Activated CD8-positive, alpha-beta T cell treated with anti-CD3 and anti-CD28 coated beads for 36 hours (primary cell): ENCODE results near the gene TAS2R38. TPM values are rescaled to one million over a fixed set of nuclear protein-coding genes. Genes with fewer than 3 reads are reported as not detected.

Experiments
- ATAC-seq: fragments of 200-7000 bp; cut with Tn5 transposase; one replicate; pipeline ENCODE4 v1.10.0; 2021; ENCODE audit warnings: mild to moderate bottlenecking, moderate library complexity
- CTCF ChIA-PET: fragments of 350-600 bp; sonication (Branson Sonifier 250); formaldehyde crosslinking; loops from one replicate; lab custom pipeline; 2021; ENCODE audit warnings: antibody characterized with exemption; lab: Charles Lee
- POLR2A ChIA-PET: fragments of 350-600 bp; sonication (Branson Sonifier 250); formaldehyde crosslinking; loops from one replicate; lab custom pipeline; 2021; ENCODE audit warnings: antibody characterized with exemption; lab: Charles Lee
- DNase-seq: peaks from one replicate; pipeline ENCODE4 v3.0.0-alpha.2; 2020
- H3K27ac Mint-ChIP-seq: one replicate; pipeline ENCODE4 v1.8.0; 2021; ENCODE audit warnings: mild to moderate bottlenecking, mixed read lengths
- H3K27me3 Mint-ChIP-seq: one replicate; pipeline ENCODE4 v1.8.0; 2021; ENCODE audit warnings: mixed read lengths
- H3K36me3 Mint-ChIP-seq: one replicate; pipeline ENCODE4 v1.8.0; 2021; ENCODE audit warnings: low read depth, mixed read lengths
- H3K4me1 Mint-ChIP-seq: one replicate; pipeline ENCODE4 v1.8.0; 2021; ENCODE audit warnings: low read depth, mixed read lengths
- H3K4me3 Mint-ChIP-seq: one replicate; pipeline ENCODE4 v1.8.0; 2021; ENCODE audit warnings: mild to moderate bottlenecking, moderate library complexity, mixed read lengths
- H3K9me3 Mint-ChIP-seq: one replicate; pipeline ENCODE4 v1.8.0; 2021; ENCODE audit warnings: mixed read lengths
- CTCF ChIP-seq: fragments of 200-600 bp; IDR thresholded peaks from one replicate; pipeline ENCODE4 v1.8.0; 2022; ENCODE audit warnings: antibody characterized with exemption, mild to moderate bottlenecking
- intact Hi-C: fragments of 100-400 bp; cut with micrococcal nuclease; formaldehyde crosslinking; loops from one replicate; pipeline ENCODE4 v1.10.0; 2022
- total RNA-seq, 2 experiments: library from RNA; stranded (reverse); gene quantifications; one replicate each; pipeline ENCODE4 v1.2.3, GENCODE V29; 2021

The TAS2R38 gene
- total RNA-seq, 2 experiments from 2014 or later, result not detected

GRCh38 chr7:141976524-141977245 is 3.1 kb upstream of the TAS2R38 start:
- Mint-ChIP-seq H3K4me3 (peak overlapping the region; percentile 68), H3K9me3 (no peaks in the 10 kb centered on the region), H3K27me3 (no peaks in the 10 kb centered on the region), H3K4me1 (peaks cover 12% of the 10 kb centered on the region), H3K27ac (no peak overlapping the region), H3K36me3 (no peaks in the 10 kb centered on the region)
- ChIA-PET POLR2A (interaction anchor here (1.3 kb wide), 1 partner anchor 55 kb away, joined by 3 read pairs; no protein-coding TSS in a partner anchor), CTCF (interaction anchor here (0.5 to 3.6 kb wide), 44 partner anchors 10 to 1239 kb away, joined by 3 to 64 read pairs (median 4); partner anchors contain the start of gene MGAM2)
- intact Hi-C loops, result loop anchor here (2.0 kb wide), 2 partner anchors 212 to 326 kb away; no protein-coding TSS in a partner anchor
- ATAC-seq, result no peak
- DNase-seq, result no peak
- peak; percentile 60 for TF ChIP-seq CTCF

- Mint-ChIP-seq H3K9me3 (no peaks in the 10 kb centered on the region), H3K27me3 (no peaks in the 10 kb centered on the region), H3K27ac (peak overlapping the region; percentile 62), H3K36me3 (no peaks in the 10 kb centered on the region), H3K4me3 (peak overlapping the region; percentile 68), H3K4me1 (peaks cover 12% of the 10 kb centered on the region)
- intact Hi-C loops, result loop anchor here (2.0 kb wide), 2 partner anchors 213 to 327 kb away; no protein-coding TSS in a partner anchor
- peak; percentile 96 for TF ChIP-seq CTCF
- peak; percentile 80 for DNase-seq
- ChIA-PET CTCF (interaction anchor here (0.6 to 3.6 kb wide), 52 partner anchors 10 to 1239 kb away, joined by 3 to 64 read pairs (median 4); partner anchors contain the start of genes MGAM2 and PRSS37), POLR2A (interaction anchor here (1.3 kb wide), 1 partner anchor 56 kb away, joined by 3 read pairs; no protein-coding TSS in a partner anchor)
- ATAC-seq, result peak; percentile 88
Measured at GRCh38 chr7:141975806-141976523, 2.4 kb upstream of the TAS2R38 start.

GRCh38 chr7:141974831-141975230 is 1.3 kb upstream of the TAS2R38 start:
- no peak overlapping the region for H3K4me3 Mint-ChIP-seq
- ChIA-PET POLR2A (no interaction called here), CTCF (interaction anchor here (0.7 to 3.6 kb wide), 10 partner anchors 9 to 384 kb away, joined by 3 to 64 read pairs (median 7); no protein-coding TSS in a partner anchor)
- peaks cover 12% of the 10 kb centered on the region for H3K4me1 Mint-ChIP-seq
- no peaks in the 10 kb centered on the region for H3K36me3 Mint-ChIP-seq
- H3K27ac Mint-ChIP-seq, result no peak overlapping the region
- no peaks in the 10 kb centered on the region for H3K9me3 Mint-ChIP-seq
- TF ChIP-seq CTCF, result no peak
- no peak for ATAC-seq
- DNase-seq, result peak; percentile 48
- intact Hi-C loops, result no loop called here
- no peaks in the 10 kb centered on the region for H3K27me3 Mint-ChIP-seq

GRCh38 chr7:141960687-141961422 is 12.7 kb downstream of the TAS2R38 start:
- CTCF ChIA-PET, result no interaction called here
- H3K27me3 Mint-ChIP-seq, result no peaks in the 10 kb centered on the region

More at GRCh38 chr7:141960687-141961422, 12.7 kb downstream of the TAS2R38 start:
- no peak for ATAC-seq
- Mint-ChIP-seq H3K4me3 (no peak overlapping the region), H3K9me3 (no peaks in the 10 kb centered on the region), H3K4me1 (no peaks in the 10 kb centered on the region), H3K27ac (no peak overlapping the region), H3K36me3 (no peaks in the 10 kb centered on the region)
- DNase-seq, result no peak
- no peak for TF ChIP-seq CTCF
- POLR2A ChIA-PET, result no interaction called here
- intact Hi-C loops, result no loop called here
